Activated CD4-positive, alpha-beta T cell treated with anti-CD3 and anti-CD28 coated beads for 4 hours (primary cell): ENCODE results near the gene FAM47B.

ENCODE experiments used
- DNase-seq, 2 donors: peaks; one replicate each; pipeline ENCODE4 v3.0.0-alpha.2; 2020

Gene FAM47B

GRCh38 chrX:34942496-34942895 lies at the start of gene FAM47B:
Gene FAM47B, plus strand, starts transcription at chrX:34942796. Its CDS starts 36 bp downstream, at chrX:34942832.
- DNase-seq, result no peak

- DNase-seq, result no peak
Measured at GRCh38 chrX:34893741-34894140, 48.9 kb upstream of the FAM47B start.

DNA sequence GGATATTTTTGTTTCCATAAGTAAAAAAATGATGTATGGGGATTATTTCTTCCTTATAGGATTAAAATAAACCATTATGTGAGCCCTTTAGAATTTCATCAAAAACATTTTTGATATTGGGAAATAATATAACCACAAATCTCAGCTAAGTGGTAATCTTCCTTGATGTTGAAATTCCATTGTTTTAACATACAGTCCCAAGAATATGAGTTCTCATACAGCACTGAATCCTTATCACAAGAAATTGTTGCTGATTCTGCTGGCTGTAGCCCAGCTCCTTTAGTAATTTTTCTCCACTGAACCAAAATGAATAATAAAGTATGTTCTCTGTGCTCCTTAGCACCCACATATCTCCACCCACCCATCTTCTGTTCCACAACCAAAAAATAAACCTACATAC lies 41.9 kb upstream of the FAM47B start:
- no peak for DNase-seq

DNA sequence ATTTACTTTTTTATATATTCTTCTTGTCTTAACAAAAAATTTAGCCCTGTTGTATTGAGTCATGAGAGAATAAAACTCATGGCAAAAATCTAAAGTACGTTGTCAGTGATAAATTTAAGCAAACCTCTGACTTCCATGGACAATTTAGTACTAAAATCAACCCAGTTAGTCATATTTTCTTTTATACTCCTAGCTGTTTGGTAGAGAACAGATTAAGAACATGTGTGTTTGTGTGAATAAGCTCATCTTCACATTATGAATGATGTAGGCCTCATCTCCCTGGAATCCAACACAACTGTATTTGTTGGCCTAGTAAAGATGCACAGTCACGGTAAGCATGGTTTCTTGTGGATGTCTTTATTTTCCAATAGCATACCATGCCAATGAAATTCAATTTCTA lies 40.8 kb upstream of the FAM47B start:
- DNase-seq, result no peak

GRCh38 chrX:34903316-34903715 lies 39.3 kb upstream of the FAM47B start:
- no peak for DNase-seq

DNA sequence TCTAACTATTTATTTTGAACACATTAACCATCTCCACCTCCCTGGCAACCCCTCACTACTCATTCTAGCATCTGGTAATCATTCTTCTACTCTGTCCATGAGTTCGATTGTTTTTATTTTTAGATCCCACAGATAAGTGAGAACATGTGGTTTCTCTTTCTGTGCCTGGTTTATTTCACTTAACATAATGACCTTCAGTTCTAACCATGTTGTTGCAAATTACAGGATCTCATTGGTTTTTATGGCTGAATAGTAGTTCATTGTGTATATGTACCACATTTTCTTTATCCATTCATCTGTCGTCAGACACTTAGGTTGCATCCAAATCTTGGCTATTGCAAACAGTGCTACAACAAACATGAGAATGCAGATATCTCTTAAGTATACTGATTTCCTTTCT lies 33.4 kb upstream of the FAM47B start:
- DNase-seq, result no peak

GRCh38 chrX:34915463-34916225 lies 27.0 kb upstream of the FAM47B start:
- no peak for DNase-seq

GRCh38 chrX:34917146-34917545 lies 25.4 kb upstream of the FAM47B start:
- no peak for DNase-seq

DNA sequence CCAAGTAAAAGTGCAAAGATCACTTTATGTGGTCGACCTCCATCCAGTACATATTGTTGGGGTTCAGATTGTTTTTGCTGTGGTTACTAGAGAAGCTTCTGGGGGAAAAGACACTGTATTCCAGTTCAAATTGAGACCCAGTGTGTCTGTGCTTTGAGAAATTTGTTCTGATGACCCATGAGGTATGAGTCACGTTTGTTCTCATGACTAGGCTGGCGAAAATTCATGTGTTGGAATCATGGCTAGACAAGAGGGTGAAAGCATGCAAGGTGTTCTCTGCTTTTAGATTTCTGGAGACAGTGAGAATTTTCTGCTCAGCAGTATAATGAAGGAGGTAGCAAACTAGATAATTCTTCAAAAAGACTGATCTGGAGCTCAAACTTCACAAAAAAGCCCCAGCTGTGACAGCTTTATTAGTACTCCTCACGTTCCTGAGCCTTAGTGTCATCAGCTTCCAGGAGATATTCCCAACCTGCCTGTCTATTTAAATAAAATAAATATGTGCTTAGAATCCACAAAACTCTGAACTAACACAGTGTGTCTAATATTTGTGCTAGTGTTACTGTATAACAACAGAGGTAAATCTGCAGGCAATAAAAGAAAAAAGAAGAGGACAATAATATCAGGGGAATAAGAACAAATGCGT lies 24.4 kb upstream of the FAM47B start:
- DNase-seq, result no peak

DNA sequence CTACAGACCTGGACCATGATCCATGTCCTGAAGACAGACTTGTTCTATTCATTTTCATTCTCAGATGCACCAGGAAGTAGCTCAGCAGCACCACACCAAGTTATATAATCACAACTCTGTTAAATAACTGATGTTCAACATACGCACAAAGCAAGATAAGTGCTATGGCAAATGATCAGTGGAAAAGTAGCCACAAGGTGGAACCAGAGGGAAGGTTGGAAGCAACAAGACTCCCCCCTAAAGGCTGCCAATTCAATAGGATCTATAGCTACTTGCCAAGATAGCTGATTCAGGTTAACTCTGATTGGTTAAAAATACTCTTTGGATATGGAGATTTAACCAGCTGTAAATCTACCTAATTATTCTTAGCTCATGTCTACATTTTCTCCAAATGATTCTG lies 23.7 kb upstream of the FAM47B start:
- no peak for DNase-seq

DNA sequence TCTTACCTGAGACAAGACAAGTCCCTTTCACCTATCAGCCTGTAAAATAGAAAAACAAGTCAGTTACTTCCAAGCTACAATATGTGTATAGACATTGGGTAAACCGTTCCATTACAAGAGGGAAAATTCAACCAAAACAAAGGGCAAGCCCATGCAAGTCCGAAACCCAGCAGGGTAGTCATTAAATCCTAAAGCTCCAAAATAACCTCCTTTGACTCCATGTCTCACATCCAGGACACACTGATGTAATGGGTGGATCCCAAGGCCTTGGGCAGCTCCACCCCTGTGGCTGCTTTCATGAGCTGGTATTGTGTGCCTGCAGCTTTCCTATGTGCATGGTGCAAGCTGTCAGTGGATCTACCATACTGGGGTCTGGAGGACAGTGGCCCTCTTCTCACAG lies 14.7 kb upstream of the FAM47B start:
- DNase-seq, result no peak

DNA sequence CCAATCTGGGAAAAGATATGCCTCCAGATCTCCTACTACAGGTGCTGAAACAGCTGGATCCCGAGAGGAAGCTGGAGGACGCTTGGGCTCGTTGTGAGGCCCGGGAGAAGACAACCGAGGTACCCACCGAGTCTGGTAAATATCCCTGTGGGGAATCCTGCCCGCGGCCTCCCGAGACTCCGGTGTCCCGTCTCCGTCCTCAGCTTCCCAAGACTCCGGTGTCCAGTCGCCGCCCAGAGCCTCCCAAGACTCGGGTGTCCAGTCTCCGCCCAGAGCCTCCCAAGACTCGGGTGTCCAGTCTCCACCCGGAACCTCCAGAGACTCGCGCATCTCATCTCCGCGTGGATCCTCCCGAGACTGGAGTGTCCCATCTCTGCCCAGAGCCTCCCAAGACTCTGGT lies 639 bp downstream of the FAM47B start:
- DNase-seq, result no peak

DNA sequence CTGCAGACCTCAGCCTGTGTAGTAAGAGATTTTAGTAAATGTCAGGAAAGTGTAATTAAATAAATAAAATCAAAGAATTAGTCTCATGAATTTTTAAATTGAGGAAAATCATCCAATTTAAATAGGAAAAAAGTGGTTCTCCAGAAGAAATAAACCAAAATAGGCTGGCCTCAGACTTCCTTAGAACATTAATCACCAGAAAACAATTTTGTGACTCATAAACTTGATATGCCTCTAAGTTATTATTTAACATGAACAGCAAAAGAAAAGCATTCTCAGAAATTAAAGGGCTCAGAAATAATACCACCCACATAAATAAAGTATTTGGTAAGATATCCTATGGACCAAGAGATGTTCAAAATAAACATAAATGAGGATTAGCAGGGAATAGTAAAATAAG lies 14.3 kb downstream of the FAM47B start:
- DNase-seq, result no peak

GRCh38 chrX:34961662-34962061 lies 19.1 kb downstream of the FAM47B start:
- DNase-seq, result no peak

DNA sequence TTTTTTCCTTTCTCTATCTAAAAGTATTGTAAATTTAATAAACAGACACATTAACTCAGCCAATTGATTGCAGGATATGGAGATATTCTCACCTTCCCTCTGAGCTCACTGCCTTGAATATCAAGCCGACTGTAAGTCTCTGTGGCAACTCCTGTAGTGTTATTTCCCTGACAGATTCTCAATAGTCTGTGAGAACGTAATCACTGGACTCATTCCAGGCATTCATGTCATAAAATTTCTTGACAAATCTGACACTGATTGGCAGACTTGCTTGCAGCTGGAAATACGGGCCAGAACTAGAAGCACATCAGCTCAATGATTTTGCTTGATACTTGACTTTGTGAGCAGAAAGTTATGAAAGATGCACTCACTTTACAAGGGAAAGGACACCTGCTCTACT lies 29.6 kb downstream of the FAM47B start:
- no peak for DNase-seq

DNA sequence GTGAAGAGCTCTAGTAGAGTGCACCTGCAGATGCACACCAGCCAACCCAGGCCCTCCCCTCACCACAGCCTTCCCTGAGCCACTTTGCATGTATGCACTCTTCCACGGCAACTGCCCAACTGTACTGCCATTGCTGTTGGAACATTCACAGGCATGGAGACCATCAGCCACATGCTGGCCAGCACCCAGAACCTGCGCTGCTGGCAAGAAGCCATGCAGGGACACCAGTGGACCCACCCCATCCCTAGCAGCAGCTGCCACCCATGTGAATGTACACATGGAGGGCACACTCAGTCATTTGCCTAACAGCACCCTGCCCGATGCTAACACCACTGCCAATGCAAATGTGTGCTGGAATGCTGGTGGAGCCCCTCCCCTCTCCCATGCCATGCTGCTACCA lies 35.6 kb downstream of the FAM47B start:
- no peak for DNase-seq

DNA sequence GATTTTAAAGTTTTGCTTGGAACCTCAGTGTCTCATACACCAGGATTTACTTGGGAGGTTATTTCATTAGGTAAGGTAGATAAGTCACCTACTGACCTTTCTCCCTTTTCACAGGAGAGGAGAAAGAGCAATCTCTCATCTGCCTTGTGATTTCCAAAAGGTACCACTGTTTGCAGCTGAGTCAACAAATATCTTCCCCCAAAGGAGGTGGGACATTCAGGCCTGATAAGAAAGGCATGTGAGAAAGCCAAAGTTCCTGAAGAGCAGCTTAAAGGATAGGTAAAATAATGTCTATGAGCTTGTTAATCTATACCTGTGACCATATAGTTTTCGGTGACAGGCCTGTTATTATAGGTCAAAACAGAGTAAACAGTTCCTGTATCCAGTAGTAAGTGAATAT lies 45.0 kb downstream of the FAM47B start:
- no peak for DNase-seq
